K562 (cell line): Measurements from ENCODE around the gene SPACA9. TPM values are rescaled to one million over a fixed set of nuclear protein-coding genes. Genes with fewer than 3 reads are reported as not detected.

Source experiments
- ATAC-seq: fragments of 200-7000 bp; cut with Tn5 transposase; 3 replicates; pipeline ENCODE4 v1.9.1; 2020; ENCODE audit warnings: moderate library complexity
- BruUV-seq: library from RNA; stranded (reverse); fragments of 400-500 nt; replicated peaks from 2 replicates; lab custom pipeline; 2021; lab: Mats Ljungman, UMichigan
- CTCF ChIA-PET: fragments of 300-600 bp; formaldehyde crosslinking; extraction: SDS; loops from one replicate; lab custom pipeline; 2021; ENCODE audit warnings: low intra/inter-chr PET ratio; lab: Yijun Ruan, JAX
- POLR2A ChIA-PET: fragments of 300-600, 350-650 bp; sonication (Branson Sonifier 250); formaldehyde crosslinking; extraction: SDS; loops from one replicate; lab custom pipeline; 2021; ENCODE audit warnings: antibody characterized with exemption, inconsistent platforms; lab: Yijun Ruan, JAX
- DNase-seq, 4 experiments: peaks; one replicate each; pipeline versions ENCODE4 v3.0.0 to v3.0.0-alpha.2; 2011 to 2018; ENCODE audit warnings: low spot score in 3 of 4, mixed read lengths in 3 of 4; ENCODE audit errors: extremely low read depth in 1 of 4
- FAIRE-seq: peaks from 2 replicates; lab custom pipeline; 2011; peaks lifted over from hg19 to GRCh38; lab: Jason Lieb, UNC
- H2AFZ ChIP-seq: 2 replicates; pipeline ENCODE4 v1.6.0; 2011; ENCODE audit warnings: low read depth, low read length, control low read depth, inconsistent platforms
- H3K27ac ChIP-seq: fragments of 200-600 bp; 3 replicates; pipeline ENCODE4 v1.8.0; 2011; ENCODE audit warnings: low read depth, mild to moderate bottlenecking, control low read depth, inconsistent platforms, low read length, moderate library complexity, mixed read lengths; ENCODE audit errors: extremely low read depth
- H3K27me3 ChIP-seq, 2 experiments: fragments of 300-600 bp in 1 of 2; 2 replicates in 1 of 2; 3 replicates in 1 of 2; pipeline versions ENCODE4 v1.6.0 to v1.8.0; 2011; ENCODE audit warnings: inconsistent platforms in 2 of 2, low read length in 2 of 2, mild to moderate bottlenecking in 1 of 2, mixed read lengths in 1 of 2, moderate library complexity in 1 of 2; ENCODE audit not compliant: control insufficient read depth in 2 of 2, insufficient read depth in 2 of 2
- H3K36me3 ChIP-seq: fragments of 300-600 bp; 3 replicates; pipeline ENCODE4 v1.8.0; 2011; ENCODE audit warnings: mild to moderate bottlenecking, low read length, inconsistent platforms; ENCODE audit not compliant: control insufficient read depth, insufficient read depth
- H3K4me1 ChIP-seq, 2 experiments: fragments of 200-600 bp in 1 of 2; replicated peaks in 1 of 2; 2 replicates in 1 of 2; 3 replicates in 1 of 2; pipeline versions ENCODE4 v1.5.1 to v1.8.0; 2011; ENCODE audit warnings: inconsistent platforms in 2 of 2, low read length in 2 of 2, mild to moderate bottlenecking in 1 of 2, mixed read lengths in 1 of 2, moderate library complexity in 1 of 2; ENCODE audit not compliant: control insufficient read depth in 2 of 2, insufficient read depth in 2 of 2
- H3K4me2 ChIP-seq: 2 replicates; pipeline ENCODE4 v1.6.1; 2011; ENCODE audit warnings: low read length, control low read depth, inconsistent platforms, mixed read lengths; ENCODE audit not compliant: insufficient read depth
- H3K4me3 ChIP-seq: fragments of 200-600 bp; sonication (generic), shearing (Covaris generic); 2 replicates; pipeline ENCODE4 v1.5.1; 2016; ENCODE audit warnings: control low read depth, inconsistent platforms
- H3K79me2 ChIP-seq: fragments of 200-600 bp; 3 replicates; pipeline ENCODE4 v1.8.0; 2011; ENCODE audit warnings: low read length, inconsistent platforms; ENCODE audit not compliant: control insufficient read depth, insufficient read depth
- H3K9ac ChIP-seq, 2 experiments: 2 replicates each; pipeline versions ENCODE4 v1.6.0 to v1.6.1; 2011; ENCODE audit warnings: low read depth in 2 of 2, low read length in 2 of 2, control low read depth in 1 of 2, inconsistent platforms in 1 of 2, mild to moderate bottlenecking in 1 of 2, mixed read lengths in 1 of 2; ENCODE audit not compliant: insufficient read depth in 1 of 2
- H3K9me1 ChIP-seq: one replicate; pipeline ENCODE4 v1.6.0; 2011; ENCODE audit warnings: inconsistent platforms, mild to moderate bottlenecking, low read length, moderate library complexity; ENCODE audit not compliant: control insufficient read depth, insufficient read depth
- H3K9me3 ChIP-seq: replicated peaks from 2 replicates; pipeline ENCODE4 v1.5.1; 2011; ENCODE audit warnings: low read depth, low read length, inconsistent platforms; ENCODE audit not compliant: control insufficient read depth, insufficient read depth
- H4K20me1 ChIP-seq: replicated peaks from 2 replicates; pipeline ENCODE4 v1.6.1; 2011; ENCODE audit warnings: low read length, inconsistent platforms, mixed read lengths; ENCODE audit not compliant: control insufficient read depth, insufficient read depth
- BMI1 ChIP-seq: fragments of 150-350 bp; IDR thresholded peaks from 2 replicates; pipeline ENCODE4 v1.6.1; 2014; ENCODE audit warnings: low read length
- BRCA1 ChIP-seq, 2 experiments: fragments of 450-650 bp in 1 of 2; sonication (generic) in 1 of 2; formaldehyde crosslinking in 1 of 2; IDR thresholded peaks; 2 replicates each; pipeline versions ENCODE4 v1.5.0 to v1.6.1; 2017 to 2020; ENCODE audit warnings: mild to moderate bottlenecking in 1 of 2, missing genetic modification reagents in 1 of 2
- GABPA ChIP-seq: fragments of 200-800 bp; sonication (Bioruptor generic); conservative IDR thresholded peaks from 2 replicates; pipeline ENCODE4 v1.6.1; 2016; ENCODE audit warnings: low read depth, missing genetic modification characterization, missing compliant biosample characterization
- MEF2D ChIP-seq: conservative IDR thresholded peaks from 2 replicates; pipeline ENCODE4 v1.6.1; 2016; ENCODE audit warnings: low read depth, missing genetic modification characterization, missing compliant biosample characterization
- RBM15 ChIP-seq: fragments of 200-400 bp; formaldehyde crosslinking; IDR thresholded peaks from 2 replicates; pipeline ENCODE4 v1.6.1; 2018; ENCODE audit warnings: mild to moderate bottlenecking, low read length, moderate library complexity; ENCODE audit not compliant: insufficient read depth
- SIRT6 ChIP-seq: IDR thresholded peaks from one replicate; pipeline ENCODE4 v1.6.1; 2012; ENCODE audit warnings: low read depth, mild to moderate bottlenecking, control low read depth, inconsistent platforms, low read length, moderate library complexity
- THRAP3 ChIP-seq: fragments of 450-650 bp; IDR thresholded peaks from 2 replicates; pipeline ENCODE4 v1.6.1; 2016; ENCODE audit warnings: mild to moderate bottlenecking, inconsistent platforms, borderline replicate concordance
- ZNF121 ChIP-seq: sonication (generic); formaldehyde crosslinking; conservative IDR thresholded peaks from 2 replicates; pipeline ENCODE4 v1.8.0; 2022; ENCODE audit warnings: missing genetic modification reagents
- WGBS: fragments of 100-300 bp; shearing (Covaris generic); methylation state at CpG from one replicate; pipeline ENCODE4 v1.1.6; 2016; ENCODE audit warnings: low coverage, mixed read lengths; ENCODE audit not compliant: insufficient coverage; ENCODE audit errors: missing lambda C conversion rate; 5-methylcytosine and 5-hydroxymethylcytosine counted together
- in situ Hi-C: fragments of 300-500 bp; cut with MboI; formaldehyde crosslinking; loops from 4 replicates; pipeline ENCODE4 v1.15.0; 2018; ENCODE audit warnings: inconsistent platforms, mixed read lengths
- intact Hi-C: fragments of 100-400 bp; cut with micrococcal nuclease; formaldehyde crosslinking; loops from 2 replicates; pipeline ENCODE4 v1.14.2; 2022
- polyA plus RNA-seq, 8 experiments: library from polyadenylated mRNA; depleted of rRNA in 4 of 8; stranded (reverse) in 5 of 8; unstranded in 3 of 8; fragments of >200 nt; fragmentation: Nextera tagmentation in 2 of 8; fragmentation: Illumina TruSeq in 1 of 8; extraction: Ambion mirVana in 2 of 8; extraction: Trizol in 1 of 8; gene quantifications; 2 replicates each; pipeline versions ENCODE4 v1.2.1 to v1.2.3, GENCODE V29; 2011 to 2014; ENCODE audit warnings: inconsistent platforms in 1 of 8, missing spikeins in 1 of 8
- total RNA-seq, 7 experiments: library from RNA; depleted of rRNA in 6 of 7; stranded (reverse); fragments of >200 nt in 6 of 7; fragmentation: Illumina TruSeq in 2 of 7; extraction: Trizol in 2 of 7; gene quantifications; 2 replicates each; pipeline versions ENCODE4 v1.2.1 to v1.2.3, GENCODE V29; 2011 to 2021; ENCODE audit warnings: low replicate concordance in 1 of 7
- TF ChIP-seq, protein P1 (sequence below): fragments of 450-650 bp; IDR thresholded peaks from 2 replicates; pipeline ENCODE4 v1.7.0; 2016; ENCODE audit warnings: borderline replicate concordance
- TF ChIP-seq, protein P2 (sequence below): fragments of 450-650 bp; formaldehyde crosslinking; IDR thresholded peaks from 2 replicates; pipeline ENCODE4 v1.4.0; 2022; ENCODE audit warnings: mild to moderate bottlenecking, moderate library complexity
- TF ChIP-seq, protein P3 (sequence below): sonication (generic); formaldehyde crosslinking; IDR thresholded peaks from 2 replicates; pipeline ENCODE4 v1.8.0; 2022; ENCODE audit warnings: missing genetic modification reagents, mild to moderate bottlenecking, borderline replicate concordance

Gene SPACA9
- total and polyA plus RNA-seq, 9 of the 15 experiments (the other 6 are each of a cell fraction or from before 2014, with no cell fraction given), result 0.06 to 0.51 (median 0.36) TPM

DNA sequence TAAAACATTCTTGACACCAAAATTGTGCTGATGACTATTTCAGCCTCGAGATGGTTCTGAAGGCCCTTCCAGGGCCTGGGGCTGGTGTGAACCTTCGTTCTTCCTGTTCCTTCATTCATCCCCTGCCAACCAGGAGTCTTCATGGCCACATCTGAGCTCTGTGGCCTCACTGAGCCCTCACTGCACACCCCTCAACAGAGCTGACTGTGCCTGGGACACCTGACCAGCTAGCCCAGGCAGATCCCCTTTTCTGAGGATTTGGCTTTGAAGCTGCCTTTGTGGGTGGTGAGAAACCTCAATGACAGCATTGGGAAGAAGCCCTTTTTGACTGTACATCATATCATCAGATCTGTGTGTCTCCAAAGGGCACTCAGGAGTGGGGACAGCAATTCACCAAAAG is 14.4 kb upstream of the SPACA9 start:
- intact Hi-C loops, result no loop called here
- no TSS peak for BruUV-seq

More for the DNA sequence above, 14.4 kb upstream of the SPACA9 start:
- H3K27ac ChIP-seq, result no peak overlapping the region
- no peaks in the 10 kb centered on the region for H3K9me3 ChIP-seq
- H3K4me2 ChIP-seq, result no peak overlapping the region
- no peaks in the 10 kb centered on the region for H3K9me1 ChIP-seq
- peaks cover 0 to 2% of the 10 kb centered on the region in 2 experiments; a peak in 2 of 5 replicates for H3K4me1 ChIP-seq
- CTCF ChIA-PET, result no interaction called here
- no peak overlapping the region for H2AFZ ChIP-seq
- TF ChIP-seq MEF2D (tag), result no peak
- TF ChIP-seq, protein P1, sequence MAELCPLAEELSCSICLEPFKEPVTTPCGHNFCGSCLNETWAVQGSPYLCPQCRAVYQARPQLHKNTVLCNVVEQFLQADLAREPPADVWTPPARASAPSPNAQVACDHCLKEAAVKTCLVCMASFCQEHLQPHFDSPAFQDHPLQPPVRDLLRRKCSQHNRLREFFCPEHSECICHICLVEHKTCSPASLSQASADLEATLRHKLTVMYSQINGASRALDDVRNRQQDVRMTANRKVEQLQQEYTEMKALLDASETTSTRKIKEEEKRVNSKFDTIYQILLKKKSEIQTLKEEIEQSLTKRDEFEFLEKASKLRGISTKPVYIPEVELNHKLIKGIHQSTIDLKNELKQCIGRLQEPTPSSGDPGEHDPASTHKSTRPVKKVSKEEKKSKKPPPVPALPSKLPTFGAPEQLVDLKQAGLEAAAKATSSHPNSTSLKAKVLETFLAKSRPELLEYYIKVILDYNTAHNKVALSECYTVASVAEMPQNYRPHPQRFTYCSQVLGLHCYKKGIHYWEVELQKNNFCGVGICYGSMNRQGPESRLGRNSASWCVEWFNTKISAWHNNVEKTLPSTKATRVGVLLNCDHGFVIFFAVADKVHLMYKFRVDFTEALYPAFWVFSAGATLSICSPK, result no peak
- TF ChIP-seq, protein P2, sequence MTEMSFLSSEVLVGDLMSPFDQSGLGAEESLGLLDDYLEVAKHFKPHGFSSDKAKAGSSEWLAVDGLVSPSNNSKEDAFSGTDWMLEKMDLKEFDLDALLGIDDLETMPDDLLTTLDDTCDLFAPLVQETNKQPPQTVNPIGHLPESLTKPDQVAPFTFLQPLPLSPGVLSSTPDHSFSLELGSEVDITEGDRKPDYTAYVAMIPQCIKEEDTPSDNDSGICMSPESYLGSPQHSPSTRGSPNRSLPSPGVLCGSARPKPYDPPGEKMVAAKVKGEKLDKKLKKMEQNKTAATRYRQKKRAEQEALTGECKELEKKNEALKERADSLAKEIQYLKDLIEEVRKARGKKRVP, result no peak
- no peak for TF ChIP-seq RBM15
- TF ChIP-seq THRAP3, result no peak
- TF ChIP-seq, protein P3, sequence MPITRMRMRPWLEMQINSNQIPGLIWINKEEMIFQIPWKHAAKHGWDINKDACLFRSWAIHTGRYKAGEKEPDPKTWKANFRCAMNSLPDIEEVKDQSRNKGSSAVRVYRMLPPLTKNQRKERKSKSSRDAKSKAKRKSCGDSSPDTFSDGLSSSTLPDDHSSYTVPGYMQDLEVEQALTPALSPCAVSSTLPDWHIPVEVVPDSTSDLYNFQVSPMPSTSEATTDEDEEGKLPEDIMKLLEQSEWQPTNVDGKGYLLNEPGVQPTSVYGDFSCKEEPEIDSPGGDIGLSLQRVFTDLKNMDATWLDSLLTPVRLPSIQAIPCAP, result no peak
- no peak for TF ChIP-seq BRCA1 (IDR thresholded peaks at IDR 0.05)
- TF ChIP-seq BRCA1 (CRISPR knock-in tag; IDR thresholded peaks at IDR 0.05), result no peak
- TF ChIP-seq SIRT6, result no peak
- TF ChIP-seq GABPA, result no peak
- no peak for TF ChIP-seq BMI1
- TF ChIP-seq ZNF121 (CRISPR knock-in tag), result no peak
- TF ChIP-seq, all 486 proteins: peak for 0
- no peak overlapping the region for H3K4me3 ChIP-seq
- WGBS, result 0% methylated on average over 2 of the region's 2 CpGs
- ATAC-seq (no peak), FAIRE-seq (no peak), DNase-seq (no peak)
- H4K20me1 ChIP-seq, result no peaks in the 10 kb centered on the region; the same call in 1 of the 2 replicates
- H3K9ac ChIP-seq, result no peak overlapping the region
- in situ Hi-C loops, result no loop called here
- H3K36me3 ChIP-seq, result no peaks in the 10 kb centered on the region
- H3K27me3 ChIP-seq, result peaks cover 34 to 74% of the 10 kb centered on the region in 2 experiments
- POLR2A ChIA-PET, result interaction anchor here (0.6 to 1.1 kb wide), 5 partner anchors 15 to 179 kb away, joined by 3 to 4 read pairs (median 3); no protein-coding TSS in a partner anchor
- no peaks in the 10 kb centered on the region for H3K79me2 ChIP-seq
